ENCODE measurements around the gene HOXB3. TPM values are rescaled to one million over a fixed set of nuclear protein-coding genes. Genes with fewer than 3 reads are reported as not detected.

Gene HOXB3
- total RNA-seq, 1 experiment from 2014 or later = not detected

DNA sequence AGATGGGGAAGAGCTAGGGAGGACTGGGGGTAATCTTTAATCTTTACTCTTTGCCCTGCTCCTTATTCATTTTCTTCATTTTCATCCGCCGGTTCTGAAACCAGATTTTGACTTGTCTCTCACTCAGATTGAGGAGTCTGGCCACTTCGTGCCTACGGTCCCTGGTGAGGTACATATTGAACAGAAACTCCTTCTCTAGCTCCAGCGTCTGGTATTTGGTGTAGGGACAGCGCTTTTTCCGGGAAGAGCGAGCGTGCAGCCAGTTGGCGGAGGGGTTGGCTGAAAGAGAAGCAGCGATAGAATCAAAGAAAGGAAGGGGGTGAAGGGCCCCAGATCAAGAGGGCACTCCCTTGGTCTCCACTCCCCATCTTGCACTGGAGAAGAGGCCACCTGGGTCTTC lies 32.8 kb upstream of the HOXB3 start:
- no peak overlapping the region for H2BK120ac ChIP-seq (ENCODE audit: low read depth, low read length, poor library complexity, severe bottlenecking)
- H3K4me1 Mint-ChIP-seq = peaks cover 7 to 23% of the 10 kb centered on the region in 2 experiments
- WGBS (ENCODE audit: extremely low coverage, insufficient read length, low lambda C conversion rate) = no CpG with 5 or more reads among the region's 11 CpGs
- H3K27me3 Mint-ChIP-seq (ENCODE audit: low read depth) = peaks cover 100% of the 10 kb centered on the region
- peaks cover 0 to 2% (median 0%) of the 10 kb centered on the region in 3 experiments; a peak in 1 of 7 replicates for H3K36me3 Mint-ChIP-seq (ENCODE audit: insufficient read depth in 1 of 3, low read depth in 3 of 3)
- H3K23ac ChIP-seq (ENCODE audit: insufficient read length, low read depth, low read length) = no peak overlapping the region
- no peak overlapping the region for H3K14ac ChIP-seq (ENCODE audit: insufficient read depth, low read length)
- H4K5ac ChIP-seq (ENCODE audit: insufficient read length, low read depth, low read length) = no peak overlapping the region
- H3K4me2 ChIP-seq (ENCODE audit: insufficient read depth, insufficient read length, low read length) = no peak overlapping the region
- H3K27ac Mint-ChIP-seq = no peak overlapping the region
- no peak overlapping the region for H3K56ac ChIP-seq (ENCODE audit: insufficient read length, low read depth, low read length)
- no peak overlapping the region for H2AK5ac ChIP-seq (ENCODE audit: insufficient read length, low read length)
- no peak overlapping the region for H4K91ac ChIP-seq (ENCODE audit: insufficient read length, low read depth, low read length)
- no peak overlapping the region for H4K8ac ChIP-seq (replicated peaks; ENCODE audit: insufficient read length, low read depth, low read length)
- no peak overlapping the region for H3K4ac ChIP-seq (ENCODE audit: low read depth, low read length)
- H4K20me1 ChIP-seq (ENCODE audit: control insufficient read depth, insufficient read depth, insufficient read length) = no peaks in the 10 kb centered on the region
- H2BK5ac ChIP-seq (ENCODE audit: insufficient read length, low read length) = no peak overlapping the region
- no peak overlapping the region for H3K27ac ChIP-seq (ENCODE audit: insufficient read length, low read depth, low read length)
- H3K79me1 ChIP-seq (ENCODE audit: insufficient read depth, low read depth, low read length, poor library complexity, severe bottlenecking) = no peaks in the 10 kb centered on the region
- H2BK20ac ChIP-seq (ENCODE audit: low read depth, low read length, poor library complexity, severe bottlenecking) = no peak overlapping the region
- no peak overlapping the region for H3K4me3 Mint-ChIP-seq
- DNase-seq = no peak
- TF ChIP-seq, protein P1, sequence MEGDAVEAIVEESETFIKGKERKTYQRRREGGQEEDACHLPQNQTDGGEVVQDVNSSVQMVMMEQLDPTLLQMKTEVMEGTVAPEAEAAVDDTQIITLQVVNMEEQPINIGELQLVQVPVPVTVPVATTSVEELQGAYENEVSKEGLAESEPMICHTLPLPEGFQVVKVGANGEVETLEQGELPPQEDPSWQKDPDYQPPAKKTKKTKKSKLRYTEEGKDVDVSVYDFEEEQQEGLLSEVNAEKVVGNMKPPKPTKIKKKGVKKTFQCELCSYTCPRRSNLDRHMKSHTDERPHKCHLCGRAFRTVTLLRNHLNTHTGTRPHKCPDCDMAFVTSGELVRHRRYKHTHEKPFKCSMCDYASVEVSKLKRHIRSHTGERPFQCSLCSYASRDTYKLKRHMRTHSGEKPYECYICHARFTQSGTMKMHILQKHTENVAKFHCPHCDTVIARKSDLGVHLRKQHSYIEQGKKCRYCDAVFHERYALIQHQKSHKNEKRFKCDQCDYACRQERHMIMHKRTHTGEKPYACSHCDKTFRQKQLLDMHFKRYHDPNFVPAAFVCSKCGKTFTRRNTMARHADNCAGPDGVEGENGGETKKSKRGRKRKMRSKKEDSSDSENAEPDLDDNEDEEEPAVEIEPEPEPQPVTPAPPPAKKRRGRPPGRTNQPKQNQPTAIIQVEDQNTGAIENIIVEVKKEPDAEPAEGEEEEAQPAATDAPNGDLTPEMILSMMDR (conservative IDR thresholded peaks at IDR 0.05) = no peak
- peaks cover 97% of the 10 kb centered on the region for H3K27me3 ChIP-seq (ENCODE audit: insufficient read depth, low read length)
- no peak overlapping the region for H3T11ph ChIP-seq (ENCODE audit: low read length)
- H2AFZ ChIP-seq (ENCODE audit: low read length) = no peak overlapping the region
- H3K9ac ChIP-seq (ENCODE audit: extremely low read depth, insufficient read length, low read length) = no peak overlapping the region
- H3K4me1 ChIP-seq (ENCODE audit: insufficient read depth, low read length) = no peaks in the 10 kb centered on the region; the same call in 1 of the 2 replicates
- H2BK12ac ChIP-seq (ENCODE audit: insufficient read length, low read depth, low read length) = no peak overlapping the region
- peaks cover 5% of the 10 kb centered on the region for H3K23me2 ChIP-seq (ENCODE audit: insufficient read length, low read depth, low read length, poor library complexity, severe bottlenecking)
- peaks cover 3 to 14% of the 10 kb centered on the region in 2 experiments; a peak in 3 of 5 replicates for H3K9me3 Mint-ChIP-seq
- no peak overlapping the region for H2BK15ac ChIP-seq (ENCODE audit: low read depth, low read length)
- H3K9me3 ChIP-seq (ENCODE audit: control insufficient read depth, low read depth, low read length) = no peaks in the 10 kb centered on the region
- H3K18ac ChIP-seq (ENCODE audit: insufficient read length, low read depth, low read length) = no peak overlapping the region
- no peaks in the 10 kb centered on the region for H3K79me2 ChIP-seq (ENCODE audit: insufficient read depth, low read length)
